H1 (cell line): ENCODE measurements around the gene UBASH3A. TPM values are rescaled to one million over a fixed set of nuclear protein-coding genes. Genes with fewer than 3 reads are reported as not detected.

Source experiments
- CTCF ChIA-PET: fragments of 300-600 bp; sonication (Branson Sonifier 250); formaldehyde crosslinking; loops from one replicate; lab custom pipeline; 2021; ENCODE audit not compliant: partially characterized antibody; lab: Charles Lee
- POLR2A ChIA-PET: fragments of 300-600 bp; sonication (Branson Sonifier 250); formaldehyde crosslinking; loops from one replicate; lab custom pipeline; 2021; ENCODE audit warnings: inconsistent platforms; ENCODE audit not compliant: partially characterized antibody; lab: Charles Lee
- DNase-seq, 2 experiments: peaks; one replicate each; pipeline versions ENCODE4 v3.0.0 to v3.0.0-alpha.2; 2010 to 2022; ENCODE audit warnings: low spot score in 2 of 2, low read depth in 1 of 2, mixed read lengths in 1 of 2
- FAIRE-seq: peaks from 2 replicates; lab custom pipeline; 2011; peaks lifted over from hg19 to GRCh38; lab: Jason Lieb, UNC
- H2AFZ ChIP-seq: 2 replicates; pipeline ENCODE4 v1.8.1; 2012; ENCODE audit warnings: low read length, inconsistent platforms
- H2AK5ac ChIP-seq: 2 replicates; pipeline ENCODE4 v1.6.1; 2013; ENCODE audit warnings: low read depth, low read length
- H2BK120ac ChIP-seq: replicated peaks from 2 replicates; pipeline ENCODE3; 2013; ENCODE audit warnings: low read depth, low read length, inconsistent platforms
- H2BK12ac ChIP-seq: 2 replicates; pipeline ENCODE4 v1.6.1; 2013; ENCODE audit warnings: low read depth, low read length
- H2BK15ac ChIP-seq: 2 replicates; pipeline ENCODE4 v1.6.1; 2013; ENCODE audit warnings: low read length
- H2BK20ac ChIP-seq: 2 replicates; pipeline ENCODE4 v1.6.1; 2013; ENCODE audit warnings: low read length
- H2BK5ac ChIP-seq: 2 replicates; pipeline ENCODE4 v1.6.1; 2013; ENCODE audit warnings: low read depth, low read length
- H3K14ac ChIP-seq: 2 replicates; pipeline ENCODE4 v1.6.1; 2013; ENCODE audit warnings: inconsistent platforms; ENCODE audit not compliant: insufficient read length
- H3K18ac ChIP-seq: 2 replicates; pipeline ENCODE4 v1.6.1; 2013; ENCODE audit warnings: low read length; ENCODE audit errors: extremely low read depth
- H3K23ac ChIP-seq: 2 replicates; pipeline ENCODE4 v1.6.1; 2013; ENCODE audit warnings: inconsistent platforms; ENCODE audit not compliant: insufficient read length
- H3K23me2 ChIP-seq: 2 replicates; pipeline ENCODE4 v1.6.1; 2013; ENCODE audit warnings: low read depth, low read length
- H3K27ac ChIP-seq: 2 replicates; pipeline ENCODE4 v1.6.1; 2011; ENCODE audit warnings: low read depth, low read length, inconsistent platforms
- H3K27me3 ChIP-seq, 4 experiments: replicated peaks in 1 of 4; 1 replicate in 1 of 4; 2 replicates in 3 of 4; pipeline versions ENCODE4 v1.6.1 to v1.8.1; 2011 to 2013; ENCODE audit warnings: low read length in 3 of 4, mild to moderate bottlenecking in 3 of 4, inconsistent platforms in 2 of 4, mixed read lengths in 2 of 4, moderate library complexity in 1 of 4; ENCODE audit not compliant: control insufficient read depth in 3 of 4, insufficient read depth in 3 of 4; ENCODE audit errors: extremely low read depth in 1 of 4
- H3K36me3 ChIP-seq, 4 experiments: 2 replicates each; pipeline versions ENCODE4 v1.6.1 to v1.8.1; 2011 to 2013; ENCODE audit warnings: mild to moderate bottlenecking in 4 of 4, low read length in 3 of 4, moderate library complexity in 2 of 4, control low read depth in 1 of 4, inconsistent platforms in 1 of 4; ENCODE audit not compliant: insufficient read depth in 4 of 4, control insufficient read depth in 2 of 4
- H3K4ac ChIP-seq: replicated peaks from 2 replicates; pipeline ENCODE3; 2013; ENCODE audit warnings: low read length, low read depth, mixed read lengths, inconsistent platforms; ENCODE audit not compliant: insufficient read length
- H3K4me1 ChIP-seq, 4 experiments: replicated peaks in 1 of 4; 1 replicate in 1 of 4; 2 replicates in 3 of 4; pipeline versions ENCODE4 v1.6.1 to v1.8.1; 2011 to 2013; ENCODE audit warnings: low read length in 3 of 4, inconsistent platforms in 2 of 4, mixed read lengths in 1 of 4; ENCODE audit not compliant: insufficient read depth in 4 of 4, control insufficient read depth in 3 of 4
- H3K4me2 ChIP-seq, 2 experiments: 2 replicates each; pipeline versions ENCODE4 v1.6.1 to v1.8.1; 2011 to 2013; ENCODE audit warnings: low read depth in 2 of 2, low read length in 2 of 2, control low read depth in 1 of 2, inconsistent platforms in 1 of 2, mild to moderate bottlenecking in 1 of 2; ENCODE audit not compliant: insufficient read depth in 1 of 2
- H3K4me3 ChIP-seq, 4 experiments: fragments of 200-600, 300-600 bp in 1 of 4; sonication (generic), shearing (Covaris generic), sonication (Bioruptor Twin) in 1 of 4; 2 replicates each; pipeline versions ENCODE4 v1.5.1 to v1.8.1; 2011 to 2016; ENCODE audit warnings: low read length in 4 of 4, low read depth in 3 of 4, control low read depth in 2 of 4, inconsistent platforms in 2 of 4, mild to moderate bottlenecking in 2 of 4, mixed read lengths in 1 of 4, moderate library complexity in 1 of 4; ENCODE audit not compliant: insufficient read depth in 2 of 4; ENCODE audit errors: extremely low read depth in 1 of 4
- H3K56ac ChIP-seq: replicated peaks from 2 replicates; pipeline ENCODE3; 2013; ENCODE audit warnings: low read depth, mild to moderate bottlenecking, mixed read lengths, low read length, inconsistent platforms; ENCODE audit not compliant: insufficient read length
- H3K79me1 ChIP-seq: 2 replicates; pipeline ENCODE4 v1.6.1; 2013; ENCODE audit warnings: low read depth, low read length, control low read depth
- H3K79me2 ChIP-seq, 2 experiments: 2 replicates each; pipeline versions ENCODE4 v1.6.1 to v1.8.1; 2012 to 2013; ENCODE audit warnings: low read length in 2 of 2, mild to moderate bottlenecking in 2 of 2, inconsistent platforms in 1 of 2; ENCODE audit not compliant: insufficient read depth in 2 of 2, control insufficient read depth in 1 of 2
- H3K9ac ChIP-seq, 4 experiments: replicated peaks in 1 of 4; 1 replicate in 1 of 4; 2 replicates in 3 of 4; pipeline versions ENCODE4 v1.6.1 to v1.8.1; 2011 to 2013; ENCODE audit warnings: low read depth in 3 of 4, low read length in 3 of 4, control low read depth in 2 of 4, mild to moderate bottlenecking in 2 of 4, moderate library complexity in 2 of 4, inconsistent platforms in 1 of 4; ENCODE audit errors: extremely low read depth in 1 of 4
- H3K9me3 ChIP-seq, 2 experiments: 2 replicates each; pipeline versions ENCODE4 v1.6.1 to v1.8.1; 2012 to 2013; ENCODE audit warnings: mild to moderate bottlenecking in 2 of 2, moderate library complexity in 2 of 2, control low read depth in 1 of 2, inconsistent platforms in 1 of 2, low read depth in 1 of 2, low read length in 1 of 2, mixed read lengths in 1 of 2; ENCODE audit not compliant: insufficient read depth in 2 of 2
- H4K20me1 ChIP-seq, 2 experiments: replicated peaks in 1 of 2; 2 replicates each; pipeline versions ENCODE3 to v1.8.1; 2011 to 2013; ENCODE audit warnings: inconsistent platforms in 2 of 2, low read length in 2 of 2, mild to moderate bottlenecking in 1 of 2; ENCODE audit not compliant: insufficient read depth in 2 of 2, control insufficient read depth in 1 of 2
- H4K5ac ChIP-seq: 2 replicates; pipeline ENCODE4 v1.6.1; 2013; ENCODE audit warnings: low read length, low read depth, mixed read lengths, inconsistent platforms; ENCODE audit not compliant: insufficient read length
- H4K8ac ChIP-seq: 2 replicates; pipeline ENCODE4 v1.8.0; 2013; ENCODE audit warnings: mild to moderate bottlenecking, moderate library complexity, low read length, inconsistent platforms; ENCODE audit not compliant: insufficient read depth; ENCODE audit errors: extremely low read depth
- H4K91ac ChIP-seq: replicated peaks from 2 replicates; pipeline ENCODE3; 2013; ENCODE audit warnings: low read length, mixed read lengths, inconsistent platforms; ENCODE audit not compliant: insufficient read length
- CBX8 ChIP-seq: fragments of 300-800, 300-1000 bp; sonication (generic); IDR thresholded peaks from 2 replicates; pipeline ENCODE4 v1.7.1; 2016; ENCODE audit warnings: low read depth, low read length, borderline replicate concordance
- ZNF274 ChIP-seq: IDR thresholded peaks from 2 replicates; pipeline ENCODE4 v1.7.0; 2012; ENCODE audit warnings: low read length, borderline replicate concordance; ENCODE audit errors: extremely low read depth
- WGBS, 2 experiments: shearing (Covaris generic) in 1 of 2; methylation state at CpG; one replicate each; pipeline versions ENCODE4 v1.1.6 to v1.1.7; 2013 to 2015; ENCODE audit warnings: low lambda C conversion rate in 2 of 2, mixed read lengths in 2 of 2, inconsistent platforms in 1 of 2, low coverage in 1 of 2, missing lambda C conversion rate in 1 of 2; ENCODE audit not compliant: insufficient replicate concordance in 2 of 2, insufficient coverage in 1 of 2, insufficient read length in 1 of 2; ENCODE audit errors: extremely low coverage in 1 of 2, missing lambda C conversion rate in 1 of 2; 5-methylcytosine and 5-hydroxymethylcytosine counted together
- polyA plus RNA-seq, 7 experiments: library from polyadenylated mRNA; depleted of rRNA in 3 of 7; stranded (reverse) in 5 of 7; unstranded in 2 of 7; fragments of >200 nt in 5 of 7; fragments of 200-250 nt in 2 of 7; gene quantifications; 1 replicate in 5 of 7; 2 replicates in 1 of 7; 4 replicates in 1 of 7; pipeline versions ENCODE4 v1.2.1 to v1.2.3, GENCODE V29; 2011 to 2013; ENCODE audit warnings: missing spikeins in 2 of 7, mixed read lengths in 2 of 7
- total RNA-seq: library from RNA; stranded (reverse); fragmentation: NEBNext Ultra II Directional; extraction: Animal tissue kit (Norgen Biotek cat#: 25700); gene quantifications from 2 replicates; pipeline ENCODE4 v1.2.1, GENCODE V29; 2021

The UBASH3A gene
- total and polyA plus RNA-seq, 2 of the 8 experiments (the other 6 are each of a cell fraction or from before 2014, with no cell fraction given): not detected

DNA sequence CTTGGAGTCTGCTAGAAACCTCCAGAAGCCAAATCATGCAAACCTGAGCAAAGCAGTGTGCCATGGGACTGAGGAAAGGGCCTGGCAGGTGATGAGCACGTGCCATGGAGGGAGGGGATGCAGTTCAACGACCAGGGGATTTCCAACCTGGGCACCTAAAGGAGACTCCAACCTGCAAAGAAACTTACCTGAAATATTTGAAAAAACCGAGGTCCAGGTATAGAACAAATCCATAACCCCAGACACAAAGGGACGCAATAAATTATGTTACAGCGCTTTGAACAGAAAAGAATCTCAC is 8.9 kb downstream of the UBASH3A start:
- no peaks in the 10 kb centered on the region for H3K79me1 ChIP-seq
- H3K27ac ChIP-seq: no peak overlapping the region
- no peak overlapping the region for H3K4me2 ChIP-seq
- no peaks in the 10 kb centered on the region for H3K36me3 ChIP-seq
- FAIRE-seq (no peak), DNase-seq (no peak)
- peaks cover 0 to 3% (median 1%) of the 10 kb centered on the region in 4 experiments; a peak in 4 of 7 replicates for H3K4me1 ChIP-seq
- no peak overlapping the region for H3K14ac ChIP-seq
- H2BK15ac ChIP-seq: no peak overlapping the region
- H2BK20ac ChIP-seq: 0 out of 2 replicates have a peak overlapping the region, but pooled peaks have one; percentile 61
- no peak overlapping the region for H3K4me3 ChIP-seq
- no peak overlapping the region for H3K18ac ChIP-seq
- CTCF ChIA-PET: interaction anchor here (1.1 to 4.2 kb wide), 7 partner anchors 18 to 153 kb away, joined by 3 to 19 read pairs (median 7); no protein-coding TSS in a partner anchor
- 94% methylated on average over 5 of the region's 5 CpGs; no CpG with 5 or more reads in 1 of the 2 experiments for WGBS, 2 experiments
- peaks cover 0 to 3% of the 10 kb centered on the region in 2 experiments for H4K20me1 ChIP-seq
- H4K8ac ChIP-seq: no peak overlapping the region
- no peak overlapping the region for H3K56ac ChIP-seq
- no peak overlapping the region for H2BK12ac ChIP-seq
- no peak overlapping the region for H2BK5ac ChIP-seq
- no peak overlapping the region for H2AK5ac ChIP-seq
- TF ChIP-seq ZNF274 (no peak), CBX8 (no peak)
- no peaks in the 10 kb centered on the region for H3K9me3 ChIP-seq
- H3K79me2 ChIP-seq: no peaks in the 10 kb centered on the region
- H3K4ac ChIP-seq: no peak overlapping the region
- peaks cover 6% of the 10 kb centered on the region for H3K23me2 ChIP-seq
- H4K91ac ChIP-seq: peak overlapping the region; percentile 42
- H2BK120ac ChIP-seq: no peak overlapping the region
- H3K27me3 ChIP-seq: no peaks in the 10 kb centered on the region
- H3K23ac ChIP-seq: no peak overlapping the region
- no peak overlapping the region for H4K5ac ChIP-seq
- H3K9ac ChIP-seq: no peak overlapping the region
- POLR2A ChIA-PET: interaction anchor here (1.1 kb wide), 1 partner anchor 20 kb away, joined by 3 read pairs; no protein-coding TSS in a partner anchor
- H2AFZ ChIP-seq: no peak overlapping the region
